Kidney capillary endothelial cell (primary cell): ENCODE results near the gene RIMS4.
"Not testable (repeated sequence)": the region's sequence is repeated elsewhere in the genome, so short reads cannot be mapped to it uniquely, and the experiment has no call there.

Experiments used
- DNase-seq: peaks from one replicate; pipeline ENCODE4 v3.0.0-alpha.2; 2018; ENCODE audit warnings: low spot score

Gene RIMS4

GRCh38 chr20:44795836-44796235 is 14.5 kb downstream of the RIMS4 start:
- no peak for DNase-seq

DNA sequence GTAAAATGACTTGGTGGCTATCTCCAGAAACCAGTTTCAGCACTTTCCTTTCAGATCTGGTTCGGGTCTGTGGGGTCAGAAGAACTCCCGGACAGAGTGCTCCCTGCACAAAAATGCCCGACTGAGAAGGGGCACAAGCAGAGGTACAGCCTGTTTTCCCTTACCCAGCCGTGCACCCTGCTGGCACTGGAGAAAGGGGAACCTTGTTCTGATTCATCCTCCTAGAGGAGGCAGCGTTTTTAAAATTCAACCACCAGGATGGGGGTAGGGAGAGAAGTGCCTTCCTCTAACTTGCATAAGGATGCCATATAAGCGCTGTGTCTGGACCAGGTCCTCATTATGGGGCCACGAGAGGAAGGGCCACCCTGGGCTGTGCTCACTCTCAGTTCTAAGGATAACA is 17.6 kb downstream of the RIMS4 start:
- DNase-seq: no peak

GRCh38 chr20:44790638-44791393 is 19.5 kb downstream of the RIMS4 start:
- no peak for DNase-seq

DNA sequence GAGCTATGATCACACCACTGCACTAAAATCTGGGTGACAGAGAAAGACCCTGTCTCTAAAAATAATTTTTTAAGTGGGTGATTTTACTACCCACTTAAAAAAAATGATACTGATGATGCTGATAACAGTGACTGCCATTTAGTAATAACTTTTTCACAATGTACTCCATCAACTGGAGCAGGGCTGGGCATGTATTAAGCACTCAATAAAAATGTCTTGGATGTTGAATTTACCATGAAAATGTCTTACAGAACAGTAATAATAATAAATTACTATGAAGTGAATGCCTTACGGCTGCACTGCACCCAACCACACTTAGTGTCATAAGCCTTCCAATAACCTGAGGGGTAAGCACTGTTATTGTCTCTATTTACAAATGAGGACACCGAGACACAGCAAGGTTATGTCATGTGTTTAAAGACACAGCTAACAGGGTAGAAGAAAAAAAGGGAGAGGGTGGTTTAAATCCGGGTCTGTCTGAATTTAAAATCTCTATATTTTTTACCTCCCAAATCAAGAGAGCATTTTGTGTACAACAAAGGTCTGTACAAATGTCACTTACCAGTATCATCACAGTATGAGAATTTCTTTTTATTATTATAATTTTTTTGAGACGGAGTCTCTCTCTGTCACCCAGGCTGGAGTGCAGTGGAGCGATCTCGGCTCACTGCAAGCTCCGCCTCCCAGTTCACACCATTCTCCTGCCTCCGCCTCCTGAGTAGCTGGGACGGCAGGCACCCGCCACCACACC is 21.5 kb downstream of the RIMS4 start:
- no peak for DNase-seq

DNA sequence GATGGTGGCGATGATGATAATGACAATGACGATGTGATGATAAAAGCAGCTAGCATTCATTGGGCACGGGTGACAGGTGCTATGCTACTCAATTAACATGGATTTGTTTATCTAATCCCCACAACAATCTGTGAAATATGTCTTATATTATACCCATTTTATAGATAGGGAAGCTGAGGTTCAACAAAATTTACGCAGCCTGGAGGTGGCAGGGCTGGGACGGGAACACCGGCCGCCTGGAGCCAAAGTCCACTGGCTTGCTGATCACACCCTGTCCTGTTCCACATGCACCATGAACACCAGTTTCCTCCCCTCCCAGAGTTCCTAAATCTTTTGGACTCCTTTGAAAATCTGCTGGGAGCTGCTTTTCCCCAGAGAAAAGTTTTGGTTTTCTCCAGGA is 23.0 kb downstream of the RIMS4 start:
- DNase-seq: no peak

DNA sequence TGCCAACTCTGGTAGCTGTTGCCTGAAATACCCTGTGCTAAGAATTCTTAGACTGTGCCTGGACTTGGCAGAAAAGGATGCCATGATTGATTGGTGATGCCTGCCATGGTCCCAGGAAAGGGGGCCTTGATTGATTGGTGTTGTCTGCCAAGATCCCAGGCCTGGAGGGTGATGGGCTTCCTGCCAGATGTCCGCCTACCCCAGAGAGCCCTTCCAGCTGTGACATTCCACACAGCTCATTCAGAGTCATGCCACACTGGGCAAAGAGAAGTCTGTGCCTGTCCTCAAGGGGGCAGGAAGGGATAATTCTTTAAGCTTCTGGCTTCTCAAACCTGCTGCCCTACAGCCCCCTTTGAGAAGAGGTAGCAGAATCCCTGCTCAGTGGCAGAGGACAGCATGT is 24.6 kb downstream of the RIMS4 start:
- no peak for DNase-seq

- no peak for DNase-seq
These were observed 25.7 kb downstream of the RIMS4 start for GRCh38 chr20:44784688-44785087.

DNA sequence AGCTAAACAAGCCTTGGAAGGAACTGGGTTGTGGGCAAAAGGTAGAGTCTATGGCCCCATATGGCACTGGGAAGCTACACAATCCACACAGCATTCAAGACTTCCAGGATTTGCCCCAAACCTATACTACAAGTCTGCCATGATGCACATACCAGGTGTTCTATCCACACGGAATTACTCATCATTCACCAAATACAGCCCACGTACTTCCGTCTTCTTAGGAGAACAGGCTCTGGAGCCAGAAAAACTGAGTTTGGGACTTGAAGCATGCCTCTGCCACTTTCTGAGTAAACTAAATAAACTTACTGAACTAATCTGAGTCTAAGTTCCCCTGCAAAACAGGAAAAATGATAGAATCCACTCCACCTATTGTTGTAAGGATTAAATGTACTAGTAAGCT is 28.6 kb downstream of the RIMS4 start:
- DNase-seq: no peak

DNA sequence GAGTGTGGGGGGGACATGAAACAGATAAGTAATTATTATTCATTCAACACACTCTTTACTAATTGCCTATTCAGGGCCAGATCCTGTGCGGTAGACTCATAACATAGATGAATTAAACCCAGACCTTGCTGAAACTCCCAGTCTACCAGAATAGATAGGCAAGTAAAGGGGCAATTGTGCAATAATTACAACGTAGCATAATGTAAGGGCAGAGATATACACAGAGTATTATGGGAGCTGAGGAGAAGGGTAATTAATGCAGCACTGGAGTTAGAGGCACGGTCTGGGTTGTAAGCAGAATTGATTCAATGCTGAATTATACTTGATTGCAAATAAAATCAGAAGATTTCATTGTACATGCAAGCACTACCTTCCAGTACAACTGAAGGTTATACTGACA is 29.2 kb downstream of the RIMS4 start:
- DNase-seq: no peak

- DNase-seq: peak; percentile 41
These were observed 30.1 kb downstream of the RIMS4 start for GRCh38 chr20:44780226-44780625.

GRCh38 chr20:44776980-44777379 is 33.4 kb downstream of the RIMS4 start:
- no peak for DNase-seq

- no peak for DNase-seq
These were observed 37.1 kb downstream of the RIMS4 start for GRCh38 chr20:44773070-44773829.

DNA sequence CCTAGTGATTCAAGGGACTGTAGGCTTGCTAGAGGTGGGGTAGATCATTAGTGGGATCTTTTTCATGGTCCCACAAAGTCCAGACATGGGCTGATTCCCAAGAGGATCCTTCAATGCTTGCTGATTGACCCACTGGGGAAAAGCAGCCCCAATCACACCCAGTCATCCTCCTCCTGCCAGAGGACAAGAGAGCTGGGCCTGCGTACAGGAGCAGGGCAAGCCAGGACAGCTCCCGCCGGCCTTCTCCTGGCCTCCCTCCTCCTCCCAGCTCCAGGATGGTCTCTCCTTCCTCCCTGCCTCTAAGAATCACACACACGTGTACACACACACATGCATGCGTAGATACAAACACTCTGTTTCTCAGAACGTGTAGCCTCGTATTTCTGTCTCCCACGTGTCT is 37.7 kb downstream of the RIMS4 start:
- no peak for DNase-seq

DNA sequence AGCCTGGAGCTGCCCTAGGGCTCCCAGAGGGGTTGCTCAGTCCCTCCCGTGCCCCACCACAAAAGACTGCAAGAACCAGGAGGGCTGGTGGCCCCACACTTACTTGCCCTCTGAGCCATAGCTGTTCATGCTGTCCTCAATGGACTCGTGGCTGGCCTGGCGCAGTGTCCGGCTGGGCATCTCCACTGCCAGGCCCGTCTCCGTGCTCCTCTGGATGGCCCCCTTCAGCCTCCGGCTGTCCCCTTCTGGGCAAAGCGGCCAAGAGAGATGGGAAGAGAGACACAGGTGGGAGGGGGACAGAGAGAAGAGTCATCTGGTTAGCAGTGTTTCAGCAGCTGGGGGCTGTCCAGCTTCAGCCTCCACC is 39.2 kb downstream of the RIMS4 start:
- no peak for DNase-seq

DNA sequence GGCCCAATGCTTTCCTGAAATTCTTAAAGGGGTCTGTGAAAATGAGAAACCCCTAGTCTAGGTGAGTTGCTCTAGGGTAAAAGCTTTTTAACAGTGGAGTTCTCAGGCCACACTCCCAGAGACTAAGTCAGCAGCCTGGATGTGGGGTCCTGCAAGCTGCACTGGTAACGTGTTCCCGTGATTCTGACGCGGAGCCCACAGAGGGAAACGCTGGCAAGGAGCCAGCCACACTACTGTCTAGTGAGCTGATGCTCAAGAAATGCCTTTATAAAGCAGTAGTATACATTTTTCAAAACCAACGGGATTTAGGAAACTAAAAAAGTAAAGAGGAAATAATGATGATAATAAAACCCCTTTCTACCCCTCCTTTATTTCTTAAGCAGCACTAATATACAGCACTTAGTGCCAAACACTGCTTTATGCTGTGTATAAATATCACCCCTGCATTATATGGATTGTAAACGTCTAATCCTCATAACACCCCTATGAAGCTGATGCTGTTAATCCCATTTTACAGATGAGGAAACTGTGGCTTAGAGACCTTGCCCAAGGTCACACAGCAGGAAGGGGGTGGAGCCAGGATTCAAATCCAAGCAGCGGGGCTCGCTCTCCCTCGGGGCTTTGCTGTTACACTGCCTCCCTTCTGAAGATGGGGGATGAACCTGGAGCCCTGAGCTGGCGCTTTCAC is 39.7 kb downstream of the RIMS4 start:
- no peak for DNase-seq

DNA sequence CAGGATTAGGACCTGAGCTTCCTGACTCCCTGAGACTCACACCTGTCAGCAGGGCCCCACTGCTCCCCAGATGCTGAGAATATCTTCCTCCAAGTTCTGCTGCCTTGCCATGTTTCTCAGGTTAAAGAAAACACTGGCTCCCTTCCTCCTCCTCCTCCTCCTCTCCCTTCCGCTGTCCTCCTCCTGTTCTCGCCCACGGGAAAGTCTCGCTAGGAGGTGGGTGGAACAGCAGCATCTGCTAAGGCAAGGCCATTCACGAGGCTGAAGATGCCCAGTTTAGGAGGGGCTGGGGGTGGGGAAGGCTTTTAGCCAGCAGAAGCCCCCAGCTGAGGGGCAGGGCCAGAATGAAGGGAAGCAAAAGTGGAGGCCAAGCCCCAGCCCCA is 40.9 kb downstream of the RIMS4 start:
- DNase-seq: no peak

- DNase-seq: no peak
These were observed 41.4 kb downstream of the RIMS4 start for GRCh38 chr20:44768854-44769480.

GRCh38 chr20:44768256-44768655 is 42.1 kb downstream of the RIMS4 start:
- no peak for DNase-seq

DNA sequence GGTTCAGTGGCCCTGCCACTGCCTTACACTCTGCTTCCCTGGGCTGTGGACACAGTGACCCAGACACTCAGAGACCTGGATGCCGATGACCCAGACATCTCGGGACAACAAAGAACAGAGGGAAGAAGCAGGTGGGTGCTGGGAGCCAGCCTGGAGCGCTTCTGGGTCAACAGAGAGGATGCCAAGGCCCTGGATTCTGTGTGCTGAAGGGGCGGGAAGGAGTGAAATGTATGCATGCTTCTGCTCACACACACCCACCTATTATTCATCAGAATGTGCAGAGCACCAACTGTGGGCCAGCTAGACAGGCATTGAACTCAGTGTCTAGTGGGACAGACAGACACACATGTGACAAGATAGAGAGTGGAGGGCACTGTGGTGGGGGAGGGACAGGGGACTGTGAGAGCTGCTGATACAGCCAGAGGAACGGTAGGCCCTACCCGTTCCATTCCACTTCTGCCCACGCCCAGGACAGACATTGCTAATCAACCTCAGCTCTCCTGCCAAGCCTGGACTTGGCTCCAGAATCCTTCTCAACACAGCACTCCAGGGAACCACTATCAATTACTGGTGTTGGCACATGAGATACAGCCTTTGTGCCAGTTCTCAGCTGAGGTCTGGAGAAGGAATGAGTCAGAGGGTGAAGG is 44.5 kb downstream of the RIMS4 start:
- no peak for DNase-seq

DNA sequence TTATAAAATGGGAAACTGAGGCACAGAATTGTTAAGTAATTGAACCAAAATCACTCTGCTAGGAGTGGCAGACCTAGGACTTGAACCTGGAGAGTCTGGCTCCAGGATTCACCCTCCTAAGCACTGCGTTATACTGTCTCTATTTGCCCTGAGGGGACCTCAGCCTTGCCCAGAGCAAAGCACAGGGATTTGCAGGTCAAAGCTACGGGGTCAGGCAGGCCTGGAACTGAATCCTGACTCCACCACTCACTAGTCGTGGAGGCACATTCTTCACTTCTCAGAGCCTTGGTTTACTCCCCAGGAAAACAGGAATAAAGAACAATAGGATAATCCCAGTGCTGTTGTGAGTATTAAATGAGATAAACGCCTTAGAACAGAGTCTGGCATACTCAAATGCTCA is 45.3 kb downstream of the RIMS4 start:
- DNase-seq: no peak

DNA sequence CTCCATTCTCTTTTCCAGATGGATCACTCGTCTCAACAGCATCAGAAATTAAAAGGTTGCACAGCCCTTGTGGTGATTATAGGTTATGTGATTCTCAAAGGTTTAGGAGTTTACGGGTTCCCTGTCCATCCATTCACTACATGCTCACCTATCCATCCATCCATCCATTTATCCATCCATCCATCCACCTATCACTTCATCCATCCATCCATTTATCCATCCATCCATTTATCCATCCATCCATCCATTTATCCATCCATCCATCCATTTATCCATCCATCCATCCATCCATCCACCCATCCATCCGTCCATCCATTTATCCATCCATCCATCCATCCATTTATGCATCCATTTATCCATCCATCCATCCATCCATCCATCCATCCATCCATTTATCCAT is 46.5 kb downstream of the RIMS4 start:
- not testable (repeated sequence) for DNase-seq
